GM12801 (cell line): ENCODE results near the gene RAB11FIP5.

Experiments
- TF ChIP-seq, protein P1 (sequence below): IDR thresholded peaks from one replicate; pipeline ENCODE4 v1.5.1; 2011; ENCODE audit warnings: control low read depth; ENCODE audit not compliant: insufficient read length; ENCODE audit errors: extremely low read depth

The RAB11FIP5 gene

GRCh38 chr2:73072416-73072815 lies 40.3 kb downstream of the RAB11FIP5 start:
- TF ChIP-seq, protein P1, sequence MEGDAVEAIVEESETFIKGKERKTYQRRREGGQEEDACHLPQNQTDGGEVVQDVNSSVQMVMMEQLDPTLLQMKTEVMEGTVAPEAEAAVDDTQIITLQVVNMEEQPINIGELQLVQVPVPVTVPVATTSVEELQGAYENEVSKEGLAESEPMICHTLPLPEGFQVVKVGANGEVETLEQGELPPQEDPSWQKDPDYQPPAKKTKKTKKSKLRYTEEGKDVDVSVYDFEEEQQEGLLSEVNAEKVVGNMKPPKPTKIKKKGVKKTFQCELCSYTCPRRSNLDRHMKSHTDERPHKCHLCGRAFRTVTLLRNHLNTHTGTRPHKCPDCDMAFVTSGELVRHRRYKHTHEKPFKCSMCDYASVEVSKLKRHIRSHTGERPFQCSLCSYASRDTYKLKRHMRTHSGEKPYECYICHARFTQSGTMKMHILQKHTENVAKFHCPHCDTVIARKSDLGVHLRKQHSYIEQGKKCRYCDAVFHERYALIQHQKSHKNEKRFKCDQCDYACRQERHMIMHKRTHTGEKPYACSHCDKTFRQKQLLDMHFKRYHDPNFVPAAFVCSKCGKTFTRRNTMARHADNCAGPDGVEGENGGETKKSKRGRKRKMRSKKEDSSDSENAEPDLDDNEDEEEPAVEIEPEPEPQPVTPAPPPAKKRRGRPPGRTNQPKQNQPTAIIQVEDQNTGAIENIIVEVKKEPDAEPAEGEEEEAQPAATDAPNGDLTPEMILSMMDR: no peak

DNA sequence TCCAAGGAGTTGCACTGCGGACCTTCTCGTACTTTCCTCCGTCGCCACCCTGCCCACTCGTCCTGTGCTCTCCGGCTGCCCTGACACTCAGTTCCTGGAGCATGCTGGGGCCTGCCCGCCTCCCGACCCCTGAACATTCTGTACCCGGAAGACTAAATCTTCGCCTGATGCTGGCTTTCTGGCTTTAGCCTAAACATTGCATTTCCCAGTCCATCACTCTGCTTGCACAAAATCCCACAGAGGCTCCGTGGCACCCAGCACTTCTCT lies 40.7 kb downstream of the RAB11FIP5 start:
- TF ChIP-seq, protein P1: no peak

GRCh38 chr2:73071360-73072128 lies 41.2 kb downstream of the RAB11FIP5 start, which contains the start of gene SFXN5:
Gene SFXN5, minus strand, starts transcription at chr2:73071712. Its CDS starts 7 bp downstream, at chr2:73071705.
- TF ChIP-seq, protein P1: no peak

DNA sequence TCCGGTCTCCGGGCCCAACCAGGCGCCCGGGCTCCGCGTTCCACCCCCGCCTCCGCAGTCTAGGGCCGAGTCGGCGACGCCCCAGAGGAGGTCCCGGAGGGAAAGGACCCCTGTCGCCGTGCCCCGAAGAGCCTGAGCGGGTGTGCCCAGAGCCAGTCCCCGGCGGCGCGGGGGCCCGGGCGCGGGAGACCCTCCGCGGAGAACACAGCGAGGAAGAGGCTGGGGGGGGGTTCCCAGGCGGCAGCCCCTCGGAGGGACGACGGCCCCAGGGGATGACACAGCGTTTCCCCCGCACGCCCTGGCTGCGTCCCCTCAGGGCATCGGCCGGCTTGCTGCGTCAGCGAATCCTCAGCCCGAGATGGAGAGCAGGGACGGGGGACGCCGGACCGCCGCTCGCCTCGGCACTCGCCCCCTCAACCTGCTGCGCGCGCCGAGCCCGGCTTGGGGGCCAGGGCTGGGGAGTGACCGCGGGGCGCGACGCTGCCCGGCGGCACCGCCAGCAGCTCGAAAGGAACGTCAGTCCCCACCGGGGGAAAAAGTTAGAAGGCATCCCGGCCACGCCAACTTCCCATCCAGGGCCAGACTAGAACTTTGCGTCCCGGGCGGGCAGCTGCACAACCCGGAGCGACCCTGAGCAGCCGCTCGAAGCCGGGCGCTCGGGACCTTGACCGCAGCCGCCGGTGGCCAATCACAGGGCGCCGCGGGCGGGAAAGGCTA lies 41.9 kb downstream of the RAB11FIP5 start:
- TF ChIP-seq, protein P1: no peak

DNA sequence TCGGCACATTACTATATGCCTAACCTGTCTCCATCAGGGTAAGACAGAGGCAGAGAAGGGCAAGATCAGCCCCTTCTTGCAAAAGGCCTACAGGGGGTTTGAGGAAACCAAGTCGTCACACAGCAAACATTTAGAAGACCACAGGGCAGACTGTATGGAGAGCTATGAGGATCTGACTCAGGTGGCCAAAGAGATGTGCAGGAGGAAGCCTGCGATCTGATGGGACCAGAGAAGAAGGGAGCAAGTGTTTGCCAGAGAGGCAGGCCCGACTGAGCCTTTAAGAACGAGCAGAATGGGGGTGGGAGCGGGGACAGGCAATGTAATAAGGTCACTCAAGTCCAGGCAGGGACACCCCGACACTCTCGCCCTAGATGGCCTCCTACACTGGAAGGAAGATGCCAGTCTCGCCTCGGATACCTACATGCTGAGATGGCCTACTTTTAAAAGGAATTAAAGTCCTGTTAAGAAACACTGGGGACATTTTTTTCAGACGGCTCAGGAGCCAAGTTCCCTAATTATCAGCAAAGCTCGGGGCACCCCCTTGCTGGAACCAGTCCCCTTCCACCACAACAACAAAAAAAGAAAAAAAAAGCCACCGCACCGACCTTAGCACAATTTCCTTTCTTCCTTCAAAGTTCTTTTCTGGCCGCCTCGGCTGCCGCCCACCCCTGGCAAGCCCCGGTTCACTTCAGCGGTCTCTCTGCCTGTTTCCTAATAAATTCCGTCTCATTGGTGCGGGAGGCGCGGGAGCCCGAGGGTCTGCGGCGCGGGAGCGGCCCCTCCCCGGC lies 42.7 kb downstream of the RAB11FIP5 start:
- TF ChIP-seq, protein P1: no peak

GRCh38 chr2:73069041-73069854 lies 43.5 kb downstream of the RAB11FIP5 start:
- TF ChIP-seq, protein P1: no peak
